ENCODE data around the gene NDUFAB1.
"Not testable (repeated sequence)": the region's sequence is repeated elsewhere in the genome, so short reads cannot be mapped to it uniquely, and the experiment has no call there.

The NDUFAB1 gene

DNA sequence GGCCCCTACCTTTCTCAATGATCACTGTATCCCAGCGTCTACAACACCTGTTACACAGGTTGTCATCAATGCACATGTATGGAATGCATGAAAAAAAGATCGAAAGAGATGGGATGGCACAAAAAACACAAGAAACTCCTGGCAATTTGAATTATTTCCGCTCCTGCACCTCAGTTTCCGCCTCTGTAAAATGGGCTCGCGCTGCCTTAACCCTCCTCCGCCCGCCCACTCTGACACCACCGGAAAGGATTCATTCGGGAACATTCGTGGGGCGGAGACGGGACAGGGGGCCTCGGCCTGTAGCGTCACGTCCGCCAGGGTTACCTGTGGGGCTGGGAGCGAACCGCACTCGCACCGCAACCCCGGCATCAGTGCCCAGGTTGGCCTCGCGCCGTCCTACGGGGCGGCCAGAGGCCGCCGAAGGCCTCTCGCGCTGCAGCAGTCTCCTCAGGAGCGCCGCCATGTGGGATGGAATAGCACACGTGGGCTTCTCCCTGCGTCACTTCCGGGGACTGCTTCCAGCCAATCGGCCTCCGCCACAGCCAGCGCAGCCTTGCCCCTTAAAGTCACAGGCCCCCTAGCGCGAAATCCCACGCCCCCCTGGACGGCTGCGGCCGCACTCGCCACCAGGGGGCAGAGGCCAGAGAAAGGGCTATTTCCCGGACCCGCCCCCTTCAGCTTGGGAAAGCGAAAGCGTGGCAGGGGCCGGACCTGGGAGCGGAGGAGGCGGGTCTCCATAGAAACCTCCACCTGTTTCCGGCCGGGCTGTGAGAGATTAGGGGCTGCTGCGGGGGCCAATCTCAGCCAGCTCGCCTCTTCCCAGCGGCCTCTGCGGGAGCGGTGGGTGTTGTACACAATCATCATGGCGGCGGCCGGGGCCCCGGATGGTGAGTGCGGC lies 39.0 kb downstream of the NDUFAB1 start, which contains the start of the genes EARS2 and UBFD1:
EARS2 (minus strand) TSS at position 470 of the 898 bp plus-strand sequence; CDS start at position 463, 7 bp downstream.
UBFD1 (plus strand) TSS at position 847 of the 898 bp plus-strand sequence; CDS start at position 863, 16 bp downstream.
- peak; percentile 92 to 94 for DNase-seq (ENCODE audit: low read depth in 2 of 2)

DNA sequence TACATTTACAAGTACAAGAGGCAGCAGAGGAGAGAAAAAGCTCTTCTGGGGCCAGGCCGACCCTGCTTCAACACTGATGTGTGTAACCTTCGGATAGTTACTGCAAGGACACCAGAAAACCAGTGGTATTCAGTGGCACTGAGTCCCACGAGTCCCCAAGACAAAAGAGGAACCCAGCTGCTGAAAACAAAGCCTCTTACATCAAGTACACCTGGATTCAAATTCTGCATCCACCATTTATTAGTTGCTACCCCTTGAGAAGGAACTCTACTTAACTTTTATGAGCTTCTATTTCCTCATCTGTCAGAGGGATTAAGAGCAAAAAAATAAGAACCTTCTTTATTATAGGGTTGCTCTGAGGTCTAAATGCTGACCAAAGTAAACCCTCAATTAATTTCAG lies 41.6 kb downstream of the NDUFAB1 start:
- DNase-seq (ENCODE audit: low read depth in 2 of 2): no peak

DNA sequence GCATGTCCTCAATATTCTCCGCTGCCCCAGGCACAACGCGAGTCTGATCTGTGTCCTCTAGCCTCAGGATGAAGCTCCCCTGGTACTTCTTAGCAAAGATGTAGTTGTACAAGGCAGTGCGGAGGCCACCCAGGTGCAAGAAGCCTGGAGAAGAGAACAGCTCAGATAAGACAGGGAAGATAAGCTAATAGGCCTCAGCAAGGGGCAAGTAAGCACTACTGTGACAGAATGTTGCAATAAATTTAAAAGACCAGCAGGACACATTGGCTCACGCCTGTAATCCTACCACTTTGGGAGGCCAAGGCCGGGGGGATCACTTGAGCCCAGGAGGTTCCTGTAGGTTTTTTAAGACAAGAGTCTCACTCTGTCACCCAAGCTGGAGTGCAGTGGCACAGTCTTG lies 44.0 kb downstream of the NDUFAB1 start:
- no peak for DNase-seq (ENCODE audit: low read depth in 2 of 2)

DNA sequence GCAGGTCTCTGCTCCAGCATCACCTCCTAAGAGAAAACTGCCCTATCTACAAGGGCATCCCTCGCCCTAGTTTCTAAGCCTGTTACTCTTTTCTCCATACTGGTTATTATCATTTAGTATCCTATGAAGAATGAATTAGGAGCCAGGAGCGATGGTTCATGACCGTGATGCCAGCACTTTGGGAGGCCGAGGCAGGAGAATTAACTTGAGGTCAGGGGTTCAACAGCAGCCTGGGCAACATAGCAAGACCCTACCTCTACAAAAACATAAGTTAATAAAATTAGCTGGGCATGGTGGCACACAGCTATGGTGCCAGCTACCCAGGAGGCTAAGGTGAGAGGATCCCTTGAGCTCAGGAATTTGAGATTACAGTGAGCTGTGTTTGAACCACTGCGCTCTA lies 46.2 kb downstream of the NDUFAB1 start:
- no peak for DNase-seq (ENCODE audit: low read depth in 2 of 2)

DNA sequence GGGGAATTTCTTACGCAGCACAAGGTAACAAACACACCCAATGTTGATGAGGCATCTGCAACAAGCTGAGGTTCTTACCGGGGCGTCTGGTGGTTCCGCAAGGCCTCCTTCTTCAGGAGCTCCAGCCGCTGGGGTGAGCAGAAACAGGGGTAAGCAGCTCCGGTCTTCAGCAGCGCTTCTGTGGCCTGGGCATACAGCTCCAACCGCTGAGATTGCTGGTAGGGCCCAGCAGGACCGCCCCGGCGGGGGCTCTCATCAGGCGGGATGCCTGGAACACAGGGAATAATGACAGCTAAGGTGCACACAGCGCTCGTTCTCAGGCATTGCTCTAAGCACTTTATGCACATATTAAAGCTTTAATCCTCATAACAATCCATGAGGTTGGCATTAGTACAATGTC lies 51.7 kb downstream of the NDUFAB1 start:
- no peak for DNase-seq (ENCODE audit: low read depth in 2 of 2)

DNA sequence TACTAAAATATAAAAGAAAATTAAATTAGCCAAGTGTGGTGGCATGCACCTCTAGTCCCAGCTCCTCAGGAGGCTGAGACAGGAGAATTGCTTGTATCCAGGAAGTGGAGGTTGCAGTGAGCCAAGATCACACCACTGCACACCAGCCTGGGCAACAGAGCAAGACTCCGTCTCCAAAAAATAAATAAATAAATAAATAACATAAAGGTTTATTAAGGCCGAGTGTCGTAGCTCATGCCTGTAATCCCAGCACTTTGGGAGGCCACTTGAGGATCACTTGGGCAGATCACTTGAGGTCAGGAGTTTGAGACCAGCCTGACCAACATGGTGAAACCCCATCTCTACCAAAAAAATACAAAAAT lies 55.3 kb downstream of the NDUFAB1 start:
- DNase-seq (ENCODE audit: low read depth in 2 of 2): not testable (repeated sequence)

DNA sequence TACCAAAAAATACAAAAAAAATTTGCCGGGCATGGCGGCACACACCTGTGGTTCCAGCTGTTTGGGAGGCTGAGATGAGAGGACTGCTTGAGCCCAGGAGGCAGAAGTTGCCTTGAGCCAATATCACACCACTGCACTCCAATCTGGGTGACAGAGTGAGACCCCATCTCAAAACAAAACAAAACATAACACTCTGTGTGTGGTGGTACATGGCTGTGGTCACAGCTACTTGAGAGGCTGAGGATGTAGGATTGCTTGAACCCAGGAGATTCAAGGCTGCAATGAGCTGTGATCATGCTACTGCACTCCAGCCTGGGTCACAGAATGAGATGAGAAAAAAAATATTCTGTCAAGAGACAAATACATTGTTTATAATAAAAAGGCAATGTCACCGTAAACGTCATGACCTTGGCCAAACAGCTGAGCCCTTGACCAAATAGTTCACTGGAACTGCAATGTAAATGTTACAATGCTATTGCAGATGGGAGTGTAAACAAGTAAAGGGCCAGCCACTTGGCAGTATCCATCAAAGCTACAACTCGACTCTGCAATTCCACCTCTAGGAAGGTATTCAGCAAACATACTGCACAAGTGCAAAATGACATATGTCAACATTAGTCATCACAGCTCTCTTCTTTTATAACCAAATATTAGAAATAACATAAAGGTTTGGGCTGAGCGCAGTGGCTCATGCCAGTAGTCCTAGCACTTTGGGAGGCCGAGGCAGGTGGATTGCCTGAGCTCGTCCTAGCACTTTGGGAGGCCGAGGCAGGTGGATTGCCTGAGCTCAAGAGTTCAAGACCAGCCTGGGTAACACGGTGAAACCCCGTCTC lies 55.9 kb downstream of the NDUFAB1 start:
- DNase-seq (ENCODE audit: low read depth in 2 of 2): no peak

DNA sequence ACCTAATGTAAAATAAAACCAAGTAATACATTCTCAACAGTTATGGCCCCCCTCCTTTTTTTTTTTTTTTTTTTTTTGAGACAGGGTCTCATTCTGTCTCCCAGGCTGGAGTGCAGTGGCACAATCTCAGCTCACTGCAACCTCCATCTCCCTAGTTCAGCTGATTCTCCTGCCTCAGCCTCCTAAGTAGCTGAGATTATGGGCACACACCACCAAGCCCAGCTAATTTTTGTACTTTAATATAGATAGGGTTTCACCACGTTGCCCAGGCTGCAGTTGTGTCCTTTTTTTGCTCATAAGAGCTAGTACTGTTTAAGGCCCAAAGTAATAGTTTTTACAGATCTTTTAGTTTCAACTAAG lies 57.2 kb downstream of the NDUFAB1 start:
- no peak for DNase-seq (ENCODE audit: low read depth in 2 of 2)

DNA sequence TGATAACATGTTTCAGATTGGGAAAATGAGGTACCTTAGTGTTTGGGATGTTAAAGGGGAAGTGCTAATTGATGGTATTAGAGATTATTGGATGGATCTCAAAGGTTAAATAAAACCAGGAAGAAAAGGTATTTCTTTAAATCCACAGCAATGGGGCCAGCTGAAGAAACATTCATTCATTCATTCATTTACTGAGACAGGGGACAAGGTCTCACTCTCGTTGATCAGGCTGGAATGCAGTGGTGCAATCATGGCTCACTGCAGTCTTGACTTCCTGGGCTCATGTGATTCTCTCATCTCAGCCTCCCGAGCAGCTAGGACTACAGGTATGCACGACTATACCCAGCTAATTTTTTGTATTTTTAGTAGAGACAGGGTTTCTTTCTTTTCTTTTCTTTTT lies 58.7 kb downstream of the NDUFAB1 start:
- DNase-seq (ENCODE audit: low read depth in 2 of 2): no peak

DNA sequence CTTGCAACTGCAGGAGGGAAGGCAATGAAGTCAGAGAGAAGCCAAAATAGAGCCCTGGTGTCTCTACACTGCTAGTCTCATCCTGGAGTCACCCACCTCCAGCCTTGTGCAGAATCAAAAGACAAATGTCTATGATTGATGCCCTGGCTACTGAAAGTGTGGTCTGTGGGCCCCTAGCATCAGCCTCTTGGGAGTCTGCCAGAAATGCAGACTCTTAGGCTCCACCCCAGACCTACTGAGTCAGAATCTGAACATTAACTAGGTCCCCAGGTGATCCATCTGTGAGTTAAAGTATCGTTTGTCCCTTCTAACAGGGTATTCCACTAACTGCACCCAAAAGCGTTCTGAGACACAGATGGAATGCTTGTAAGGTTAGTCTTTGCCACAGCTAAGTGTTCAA lies 60.2 kb downstream of the NDUFAB1 start:
- DNase-seq (ENCODE audit: low read depth in 2 of 2): no peak

DNA sequence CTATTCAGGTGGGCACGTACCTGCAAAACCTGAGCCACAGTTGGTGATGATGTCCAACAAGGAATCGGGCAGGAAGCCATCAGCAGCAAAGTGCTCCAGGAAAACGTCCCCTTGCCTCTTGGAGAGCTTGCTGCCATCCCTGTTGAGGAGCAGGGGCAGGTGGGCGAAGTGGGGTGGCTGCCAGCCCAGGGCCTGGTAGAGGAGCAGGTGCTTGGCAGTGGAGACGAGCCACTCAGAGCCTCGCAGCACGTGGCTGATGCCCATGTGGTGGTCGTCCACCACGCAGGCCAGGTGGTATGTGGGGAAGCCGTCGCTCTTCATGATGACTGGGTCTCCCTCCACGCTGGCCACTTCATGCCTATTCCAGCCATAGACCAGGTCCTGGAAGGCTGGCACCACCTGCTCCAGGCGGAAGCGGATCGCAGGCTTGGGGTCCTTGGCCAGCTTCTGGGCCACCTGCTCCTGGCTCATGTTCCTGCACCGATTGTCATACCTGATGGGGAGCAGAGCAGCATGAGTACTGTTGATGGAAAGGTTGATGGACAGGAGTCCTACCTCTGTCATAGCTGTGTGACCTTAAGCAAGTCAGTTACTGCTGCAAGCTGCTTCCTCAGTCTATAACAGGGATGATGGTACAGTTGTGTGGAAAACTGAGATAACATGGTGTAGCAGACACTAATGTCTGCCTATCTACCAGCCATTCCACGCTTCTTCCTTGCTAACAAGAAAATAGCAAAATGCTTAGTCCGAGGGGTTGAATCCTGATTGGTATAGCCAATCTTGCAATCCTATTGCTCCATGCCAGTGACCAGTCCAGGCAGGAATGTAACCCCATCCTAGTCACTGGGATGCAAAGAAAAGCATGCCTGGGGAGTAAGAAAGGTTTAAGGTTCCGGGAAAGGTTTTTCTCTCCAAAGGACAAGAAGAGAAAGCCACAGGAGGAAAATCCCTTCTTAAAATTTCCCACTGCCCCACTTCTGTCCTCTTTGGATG lies 61.0 kb downstream of the NDUFAB1 start:
- DNase-seq (ENCODE audit: low read depth in 2 of 2): no peak

DNA sequence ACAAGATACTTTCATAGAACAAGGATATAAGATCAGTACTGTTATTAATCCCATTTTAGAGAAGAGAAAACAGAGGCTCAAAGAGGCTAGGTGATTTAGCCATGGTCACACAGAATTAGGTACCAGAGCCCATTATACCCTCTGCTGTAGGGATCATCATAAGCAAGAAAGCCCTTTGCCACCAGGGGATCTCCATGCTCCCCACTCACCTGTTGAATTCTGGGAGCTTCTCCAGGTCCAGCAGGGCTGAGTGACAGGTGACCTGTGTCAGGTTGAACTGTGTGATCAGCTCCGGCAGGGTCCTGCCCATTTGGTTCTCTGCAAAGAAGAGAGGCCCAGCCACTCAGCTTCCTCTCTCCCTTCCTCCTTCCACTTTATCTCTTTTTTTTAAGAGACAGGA lies 63.7 kb downstream of the NDUFAB1 start:
- no peak for DNase-seq (ENCODE audit: low read depth in 2 of 2)

All from stimulated activated CD8-positive, alpha-beta memory T cell treated with anti-CD3 and anti-CD28 coated beads, Interleukin-2, amount 100 ng/mL, for 1 hour (primary cell).